GM12873 (cell line): ENCODE results near the gene GPAT3.
A peak's percentile ranks its signal among the peaks of the same experiment; 100 is the strongest.

Experiments used
- CTCF ChIP-seq: IDR thresholded peaks from 2 replicates; pipeline ENCODE4 v1.5.1; 2012; ENCODE audit warnings: low read depth, mild to moderate bottlenecking, moderate library complexity, low read length, control low read depth; ENCODE audit not compliant: insufficient read depth; ENCODE audit errors: missing control alignments

The GPAT3 gene

GRCh38 chr4:83504996-83505395 is 30.9 kb upstream of the GPAT3 start:
- TF ChIP-seq CTCF = no peak

- peak; percentile 71 for TF ChIP-seq CTCF
Measured at GRCh38 chr4:83509156-83509585, 26.7 kb upstream of the GPAT3 start.

GRCh38 chr4:83510442-83510841 is 25.5 kb upstream of the GPAT3 start:
- no peak for TF ChIP-seq CTCF

- TF ChIP-seq CTCF = no peak
Measured at GRCh38 chr4:83516042-83516772, 19.7 kb upstream of the GPAT3 start.

GRCh38 chr4:83522239-83522638 is 13.7 kb upstream of the GPAT3 start:
- TF ChIP-seq CTCF = no peak

- TF ChIP-seq CTCF = no peak
Measured at GRCh38 chr4:83527671-83528070, 8.2 kb upstream of the GPAT3 start.

- no peak for TF ChIP-seq CTCF
Measured at GRCh38 chr4:83536362-83537272, 709 bp downstream of the GPAT3 start.
